Activated CD8-positive, alpha-beta T cell treated with anti-CD3 and anti-CD28 coated beads for 36 hours (primary cell): ENCODE measurements around the gene GOLT1A. TPM values are rescaled to one million over a fixed set of nuclear protein-coding genes. Genes with fewer than 3 reads are reported as not detected.

Source experiments
- ATAC-seq: fragments of 200-7000 bp; cut with Tn5 transposase; one replicate; pipeline ENCODE4 v1.10.0; 2021; ENCODE audit warnings: mild to moderate bottlenecking, moderate library complexity
- CTCF ChIA-PET: fragments of 350-600 bp; sonication (Branson Sonifier 250); formaldehyde crosslinking; loops from one replicate; lab custom pipeline; 2021; ENCODE audit warnings: antibody characterized with exemption; lab: Charles Lee
- POLR2A ChIA-PET: fragments of 350-600 bp; sonication (Branson Sonifier 250); formaldehyde crosslinking; loops from one replicate; lab custom pipeline; 2021; ENCODE audit warnings: antibody characterized with exemption; lab: Charles Lee
- DNase-seq: peaks from one replicate; pipeline ENCODE4 v3.0.0-alpha.2; 2020
- H3K27ac Mint-ChIP-seq: one replicate; pipeline ENCODE4 v1.8.0; 2021; ENCODE audit warnings: mild to moderate bottlenecking, mixed read lengths
- H3K27me3 Mint-ChIP-seq: one replicate; pipeline ENCODE4 v1.8.0; 2021; ENCODE audit warnings: mixed read lengths
- H3K36me3 Mint-ChIP-seq: one replicate; pipeline ENCODE4 v1.8.0; 2021; ENCODE audit warnings: low read depth, mixed read lengths
- H3K4me1 Mint-ChIP-seq: one replicate; pipeline ENCODE4 v1.8.0; 2021; ENCODE audit warnings: low read depth, mixed read lengths
- H3K4me3 Mint-ChIP-seq: one replicate; pipeline ENCODE4 v1.8.0; 2021; ENCODE audit warnings: mild to moderate bottlenecking, moderate library complexity, mixed read lengths
- H3K9me3 Mint-ChIP-seq: one replicate; pipeline ENCODE4 v1.8.0; 2021; ENCODE audit warnings: mixed read lengths
- intact Hi-C: fragments of 100-400 bp; cut with micrococcal nuclease; formaldehyde crosslinking; loops from one replicate; pipeline ENCODE4 v1.10.0; 2022
- total RNA-seq, 2 experiments: library from RNA; stranded (reverse); gene quantifications; one replicate each; pipeline ENCODE4 v1.2.3, GENCODE V29; 2021
- TF ChIP-seq, protein P1 (sequence below): fragments of 200-600 bp; IDR thresholded peaks from one replicate; pipeline ENCODE4 v1.8.0; 2022; ENCODE audit warnings: antibody characterized with exemption, mild to moderate bottlenecking

Gene GOLT1A
- total RNA-seq, 2 experiments from 2014 or later: not detected

DNA sequence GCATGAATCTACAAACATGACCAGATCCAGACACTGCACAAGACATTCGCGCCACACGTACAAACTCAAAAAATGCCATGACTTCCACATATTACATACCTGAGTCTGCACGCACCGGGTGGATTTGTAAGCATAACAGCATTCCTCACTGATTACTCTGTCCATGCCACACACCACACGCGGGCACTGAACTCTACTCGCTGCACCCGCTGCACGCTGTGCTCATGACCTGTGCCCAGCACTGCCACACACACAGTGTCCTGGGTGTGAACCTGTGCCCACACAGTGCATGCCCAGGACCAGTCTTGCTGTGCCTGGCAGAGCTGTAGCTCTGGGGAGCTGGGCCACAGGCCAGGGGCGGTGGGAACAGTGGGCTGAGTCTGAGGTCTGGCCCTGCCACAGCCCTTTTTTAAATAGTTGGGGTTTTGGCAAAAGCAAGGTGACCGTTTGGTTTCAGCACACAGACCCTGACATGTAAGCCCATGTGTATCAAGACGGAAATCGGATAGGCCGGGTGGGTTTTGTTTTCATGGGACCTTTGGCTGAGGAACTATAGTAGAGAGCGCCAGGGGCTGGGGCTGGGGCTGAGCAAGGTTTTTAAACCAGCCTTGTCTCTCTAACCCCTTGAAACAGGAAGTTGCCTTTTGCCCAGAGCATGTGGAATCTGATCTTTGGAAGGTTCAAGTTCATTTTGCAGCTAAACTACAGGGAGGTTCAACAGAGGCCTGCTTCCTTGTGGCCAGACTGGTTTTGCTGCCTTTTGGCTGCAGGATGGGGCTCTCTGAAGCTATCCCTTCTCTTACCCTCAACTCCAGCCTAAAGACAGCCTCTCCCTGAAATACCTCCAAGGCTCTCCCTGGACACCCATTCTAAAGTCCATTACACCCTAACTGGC lies 12.3 kb upstream of the GOLT1A start:
- ChIA-PET CTCF (interaction anchor here (1.2 to 1.7 kb wide), 2 partner anchors 64 to 137 kb away, joined by 4 read pairs; no protein-coding TSS in a partner anchor), POLR2A (no interaction called here)
- no peak for DNase-seq
- TF ChIP-seq, protein P1, sequence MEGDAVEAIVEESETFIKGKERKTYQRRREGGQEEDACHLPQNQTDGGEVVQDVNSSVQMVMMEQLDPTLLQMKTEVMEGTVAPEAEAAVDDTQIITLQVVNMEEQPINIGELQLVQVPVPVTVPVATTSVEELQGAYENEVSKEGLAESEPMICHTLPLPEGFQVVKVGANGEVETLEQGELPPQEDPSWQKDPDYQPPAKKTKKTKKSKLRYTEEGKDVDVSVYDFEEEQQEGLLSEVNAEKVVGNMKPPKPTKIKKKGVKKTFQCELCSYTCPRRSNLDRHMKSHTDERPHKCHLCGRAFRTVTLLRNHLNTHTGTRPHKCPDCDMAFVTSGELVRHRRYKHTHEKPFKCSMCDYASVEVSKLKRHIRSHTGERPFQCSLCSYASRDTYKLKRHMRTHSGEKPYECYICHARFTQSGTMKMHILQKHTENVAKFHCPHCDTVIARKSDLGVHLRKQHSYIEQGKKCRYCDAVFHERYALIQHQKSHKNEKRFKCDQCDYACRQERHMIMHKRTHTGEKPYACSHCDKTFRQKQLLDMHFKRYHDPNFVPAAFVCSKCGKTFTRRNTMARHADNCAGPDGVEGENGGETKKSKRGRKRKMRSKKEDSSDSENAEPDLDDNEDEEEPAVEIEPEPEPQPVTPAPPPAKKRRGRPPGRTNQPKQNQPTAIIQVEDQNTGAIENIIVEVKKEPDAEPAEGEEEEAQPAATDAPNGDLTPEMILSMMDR: no peak
- H3K27ac Mint-ChIP-seq: no peak overlapping the region
- no peaks in the 10 kb centered on the region for H3K4me1 Mint-ChIP-seq
- H3K4me3 Mint-ChIP-seq: no peak overlapping the region
- no peaks in the 10 kb centered on the region for H3K36me3 Mint-ChIP-seq
- intact Hi-C loops: no loop called here
- H3K27me3 Mint-ChIP-seq: no peaks in the 10 kb centered on the region
- ATAC-seq: no peak
- no peaks in the 10 kb centered on the region for H3K9me3 Mint-ChIP-seq

DNA sequence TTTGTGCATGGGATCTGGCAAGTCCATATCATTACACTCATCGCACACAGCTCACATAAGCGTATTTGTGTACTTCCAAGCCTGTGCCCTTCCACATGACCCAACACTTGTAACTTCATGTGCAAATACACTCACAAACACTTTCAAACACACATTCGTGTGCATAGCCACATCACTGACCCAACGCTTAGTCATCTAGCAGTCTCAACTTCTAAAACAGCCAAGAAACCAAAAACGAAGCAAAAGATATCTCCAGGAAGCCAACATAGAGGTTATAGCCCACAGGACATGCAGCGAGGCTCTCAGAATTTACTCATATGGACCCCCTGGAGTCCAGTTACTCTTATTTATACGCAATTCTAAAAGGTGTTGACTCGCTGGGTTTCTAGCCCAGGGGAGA lies 10.9 kb upstream of the GOLT1A start:
- Mint-ChIP-seq H3K9me3 (no peaks in the 10 kb centered on the region), H3K36me3 (no peaks in the 10 kb centered on the region), H3K4me3 (no peak overlapping the region), H3K27me3 (no peaks in the 10 kb centered on the region), H3K4me1 (no peaks in the 10 kb centered on the region), H3K27ac (no peak overlapping the region)
- intact Hi-C loops: no loop called here
- DNase-seq: no peak
- CTCF ChIA-PET: no interaction called here
- ATAC-seq: no peak
- POLR2A ChIA-PET: no interaction called here
- TF ChIP-seq, protein P1: no peak

DNA sequence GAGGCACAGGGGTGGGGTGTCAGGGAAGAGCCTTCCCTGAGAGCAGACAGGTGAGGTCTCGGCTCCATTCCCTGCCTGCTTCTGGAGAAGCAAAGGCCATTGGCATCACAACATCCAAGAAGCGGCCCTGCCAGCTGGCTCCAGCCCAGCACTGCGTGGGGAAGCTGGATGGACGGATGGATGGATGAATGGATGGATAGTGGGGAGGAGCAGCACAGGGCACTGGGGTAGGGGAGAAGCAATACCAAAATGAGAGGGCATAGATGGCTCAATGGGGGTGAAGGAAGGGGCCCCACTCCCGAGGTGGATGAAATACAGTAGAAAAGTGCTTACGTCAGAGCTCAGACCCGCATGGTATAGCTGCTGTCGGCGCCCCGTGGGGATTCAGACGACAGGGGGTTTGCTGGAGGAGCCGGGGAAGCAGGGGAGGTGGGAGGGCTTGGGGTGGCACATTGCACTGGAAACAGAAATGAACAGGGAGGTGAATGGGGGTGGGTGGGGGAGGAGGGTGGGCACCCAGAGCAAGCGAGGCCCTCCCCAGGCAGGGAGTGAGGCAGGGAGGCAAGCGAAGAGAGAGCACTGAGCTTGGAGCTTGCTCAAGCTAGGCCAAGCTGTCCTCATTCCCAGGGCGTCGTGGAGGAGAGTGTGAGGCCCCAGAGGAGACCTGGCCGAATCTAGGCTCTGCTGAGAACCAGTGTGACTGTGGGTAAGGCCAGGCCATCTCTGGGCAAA lies 9.5 kb upstream of the GOLT1A start:
- Mint-ChIP-seq H3K27ac (no peak overlapping the region), H3K9me3 (no peaks in the 10 kb centered on the region), H3K36me3 (no peaks in the 10 kb centered on the region), H3K27me3 (no peaks in the 10 kb centered on the region), H3K4me3 (no peak overlapping the region), H3K4me1 (peaks cover 6% of the 10 kb centered on the region)
- DNase-seq (no peak), ATAC-seq (no peak)
- ChIA-PET CTCF (interaction anchor here (1.4 kb wide), 1 partner anchor 16 kb away, joined by 5 read pairs; no protein-coding TSS in a partner anchor), POLR2A (interaction anchor here (0.6 kb wide), 1 partner anchor 359 kb away, joined by 3 read pairs; no protein-coding TSS in a partner anchor)
- TF ChIP-seq, protein P1: no peak
- intact Hi-C loops: no loop called here

DNA sequence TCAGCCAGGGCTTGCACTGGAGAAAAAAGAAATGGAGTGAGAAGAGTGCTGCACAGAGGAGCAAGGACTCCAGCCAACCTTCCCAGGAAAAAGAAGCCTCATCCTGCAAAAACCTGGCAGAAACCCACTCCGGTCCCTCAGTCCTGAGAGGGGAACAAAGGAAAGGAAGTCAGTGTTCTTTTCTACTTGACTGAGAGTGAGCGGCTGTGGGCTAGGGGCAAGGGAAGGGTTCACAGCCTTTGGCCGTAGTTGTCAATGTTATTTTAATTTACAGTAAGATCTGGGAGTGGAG lies 8.9 kb upstream of the GOLT1A start:
- DNase-seq (no peak), ATAC-seq (no peak)
- ChIA-PET POLR2A (no interaction called here), CTCF (interaction anchor here (1.4 kb wide), 1 partner anchor 16 kb away, joined by 5 read pairs; no protein-coding TSS in a partner anchor)
- no peaks in the 10 kb centered on the region for H3K9me3 Mint-ChIP-seq
- no peak overlapping the region for H3K27ac Mint-ChIP-seq
- no peak overlapping the region for H3K4me3 Mint-ChIP-seq
- intact Hi-C loops: no loop called here
- peaks cover 6% of the 10 kb centered on the region for H3K4me1 Mint-ChIP-seq
- H3K27me3 Mint-ChIP-seq: no peaks in the 10 kb centered on the region
- TF ChIP-seq, protein P1: no peak
- no peaks in the 10 kb centered on the region for H3K36me3 Mint-ChIP-seq
